NT2/D1 (cell line): ENCODE results near the gene TSHR.

Source experiments
- SUZ12 ChIP-seq: IDR thresholded peaks from 2 replicates; pipeline ENCODE4 v1.6.1; 2011; ENCODE audit not compliant: insufficient read length, insufficient read depth; ENCODE audit errors: extremely low read depth
- ZNF274 ChIP-seq: IDR thresholded peaks from 2 replicates; pipeline ENCODE4 v1.6.1; 2011; ENCODE audit warnings: mild to moderate bottlenecking, low read depth, low read length

DNA sequence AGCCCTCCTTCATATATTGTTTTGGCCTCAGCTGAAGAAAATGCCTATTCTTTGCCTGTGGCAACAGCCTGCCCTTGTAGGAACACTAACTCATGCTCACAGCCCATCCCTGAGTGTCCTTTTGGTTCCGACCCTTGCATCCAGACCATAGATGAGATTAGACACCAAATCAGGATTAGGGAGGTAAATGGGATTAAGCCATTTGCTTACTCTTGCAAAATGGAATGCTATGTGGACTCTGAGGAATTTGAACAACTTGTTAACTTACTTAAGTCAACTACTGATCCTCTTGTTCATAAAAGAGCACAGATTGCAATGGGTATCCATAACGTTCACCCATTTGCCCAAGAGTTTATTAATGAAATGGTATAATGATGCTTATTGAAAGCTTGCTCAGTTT lies 27.3 kb downstream of the TSHR start:
- TF ChIP-seq ZNF274 (no peak), SUZ12 (no peak)
